ENCODE results near the gene PHLDB2. TPM values are rescaled to one million over a fixed set of nuclear protein-coding genes. Genes with fewer than 3 reads are reported as not detected.

The PHLDB2 gene
- total RNA-seq, 2 experiments from 2014 or later = 1.2 to 2.4 TPM

DNA sequence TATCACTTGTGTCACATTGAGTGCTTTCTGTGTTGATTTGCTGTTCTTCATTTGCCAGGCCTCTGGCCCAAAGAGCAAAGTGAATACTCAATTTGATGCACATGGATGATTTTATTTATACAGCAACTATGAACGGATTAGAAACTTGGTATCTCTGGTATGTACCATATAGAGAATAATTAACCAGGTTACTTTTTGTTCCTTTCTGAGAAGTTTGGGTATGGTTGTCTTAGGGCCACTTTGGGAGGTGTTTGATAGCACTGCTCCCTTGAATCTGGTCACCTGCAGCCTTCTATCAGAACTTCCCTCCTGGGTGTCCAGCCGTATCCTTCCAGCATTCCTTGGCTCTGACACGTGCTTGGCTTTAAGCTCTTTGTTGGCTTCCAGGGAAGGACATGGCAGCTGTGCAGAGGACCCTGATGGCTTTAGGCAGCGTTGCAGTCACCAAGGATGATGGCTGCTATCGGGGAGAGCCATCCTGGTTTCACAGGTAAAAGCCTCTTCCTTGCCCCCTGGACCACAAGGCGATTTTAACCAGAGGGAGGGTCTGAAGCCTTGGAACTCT lies 152.4 kb downstream of the PHLDB2 start:
- TF ChIP-seq, protein P1, sequence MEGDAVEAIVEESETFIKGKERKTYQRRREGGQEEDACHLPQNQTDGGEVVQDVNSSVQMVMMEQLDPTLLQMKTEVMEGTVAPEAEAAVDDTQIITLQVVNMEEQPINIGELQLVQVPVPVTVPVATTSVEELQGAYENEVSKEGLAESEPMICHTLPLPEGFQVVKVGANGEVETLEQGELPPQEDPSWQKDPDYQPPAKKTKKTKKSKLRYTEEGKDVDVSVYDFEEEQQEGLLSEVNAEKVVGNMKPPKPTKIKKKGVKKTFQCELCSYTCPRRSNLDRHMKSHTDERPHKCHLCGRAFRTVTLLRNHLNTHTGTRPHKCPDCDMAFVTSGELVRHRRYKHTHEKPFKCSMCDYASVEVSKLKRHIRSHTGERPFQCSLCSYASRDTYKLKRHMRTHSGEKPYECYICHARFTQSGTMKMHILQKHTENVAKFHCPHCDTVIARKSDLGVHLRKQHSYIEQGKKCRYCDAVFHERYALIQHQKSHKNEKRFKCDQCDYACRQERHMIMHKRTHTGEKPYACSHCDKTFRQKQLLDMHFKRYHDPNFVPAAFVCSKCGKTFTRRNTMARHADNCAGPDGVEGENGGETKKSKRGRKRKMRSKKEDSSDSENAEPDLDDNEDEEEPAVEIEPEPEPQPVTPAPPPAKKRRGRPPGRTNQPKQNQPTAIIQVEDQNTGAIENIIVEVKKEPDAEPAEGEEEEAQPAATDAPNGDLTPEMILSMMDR (IDR thresholded peaks at IDR 0.05) = no peak
- ChIA-PET POLR2A (no interaction called here), CTCF (interaction anchor here (7.8 to 8.4 kb wide), 2 partner anchors 16 to 295 kb away, joined by 122 to 477 read pairs; partner anchors contain the start of gene TAGLN3)
- peaks cover 15% of the 10 kb centered on the region for H3K4me1 Mint-ChIP-seq (ENCODE audit: low read depth)
- no peaks in the 10 kb centered on the region for H3K27me3 Mint-ChIP-seq
- no peaks in the 10 kb centered on the region for H3K36me3 Mint-ChIP-seq (ENCODE audit: low read depth)
- H3K27ac Mint-ChIP-seq = no peak overlapping the region
- ATAC-seq = no peak
- H3K4me3 Mint-ChIP-seq = no peak overlapping the region
- intact Hi-C loops (cut with micrococcal nuclease) = no loop called here
- no peaks in the 10 kb centered on the region for H3K9me3 Mint-ChIP-seq
- no peak for DNase-seq

DNA sequence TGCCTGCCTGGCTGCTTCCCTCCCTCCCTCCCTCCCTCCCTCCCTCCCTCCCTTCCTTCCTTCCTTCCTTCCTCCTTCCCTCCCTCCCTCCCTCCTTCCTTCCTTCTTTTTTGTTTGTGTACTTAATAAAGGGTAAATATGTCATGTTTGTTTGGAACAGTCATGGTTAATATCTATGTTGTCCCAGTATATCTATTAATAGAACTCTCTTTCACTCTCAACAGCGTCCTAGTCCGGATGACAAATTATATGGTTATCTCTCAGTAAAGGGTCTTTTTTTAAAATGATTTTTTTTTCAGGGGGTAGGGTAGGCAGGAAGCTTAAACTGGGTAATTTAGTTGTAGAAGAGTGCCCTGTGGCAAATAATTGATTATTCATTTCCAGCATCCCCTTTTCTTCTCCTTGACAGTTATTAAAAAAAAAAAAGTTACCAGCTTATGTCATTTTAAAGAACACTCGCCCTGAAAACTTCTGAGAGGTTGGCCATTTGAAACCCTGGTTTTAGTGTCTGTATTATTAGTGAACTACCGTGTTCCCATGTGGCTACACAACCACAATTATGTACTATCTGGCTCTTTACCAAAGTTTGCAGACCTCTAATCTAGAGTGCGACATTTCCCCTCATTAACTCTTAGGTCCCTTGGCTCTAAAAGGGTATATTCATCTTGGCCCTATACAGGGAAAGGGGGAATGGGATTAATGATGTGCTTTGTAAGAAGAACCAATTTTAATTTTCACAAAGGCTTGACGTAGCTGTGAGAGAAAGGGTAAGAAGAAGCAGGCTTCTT lies 153.3 kb downstream of the PHLDB2 start:
- peak overlapping the region; percentile 39 for H3K27ac Mint-ChIP-seq
- no peaks in the 10 kb centered on the region for H3K27me3 Mint-ChIP-seq
- ChIA-PET POLR2A (interaction anchor here (1.1 to 2.1 kb wide), 2 partner anchors 8 to 295 kb away, joined by 3 to 9 read pairs; no protein-coding TSS in a partner anchor), CTCF (interaction anchor here (0.8 to 8.4 kb wide), 20 partner anchors 10 to 345 kb away, joined by 3 to 477 read pairs (median 12); partner anchors contain the start of genes ABHD10 and TAGLN3)
- H3K4me1 Mint-ChIP-seq (ENCODE audit: low read depth) = peaks cover 21% of the 10 kb centered on the region
- no peaks in the 10 kb centered on the region for H3K9me3 Mint-ChIP-seq
- no peaks in the 10 kb centered on the region for H3K36me3 Mint-ChIP-seq (ENCODE audit: low read depth)
- intact Hi-C loops (cut with micrococcal nuclease) = no loop called here
- DNase-seq (no peak), ATAC-seq (no peak)
- TF ChIP-seq, protein P1 (IDR thresholded peaks at IDR 0.05) = no peak
- no peak overlapping the region for H3K4me3 Mint-ChIP-seq

DNA sequence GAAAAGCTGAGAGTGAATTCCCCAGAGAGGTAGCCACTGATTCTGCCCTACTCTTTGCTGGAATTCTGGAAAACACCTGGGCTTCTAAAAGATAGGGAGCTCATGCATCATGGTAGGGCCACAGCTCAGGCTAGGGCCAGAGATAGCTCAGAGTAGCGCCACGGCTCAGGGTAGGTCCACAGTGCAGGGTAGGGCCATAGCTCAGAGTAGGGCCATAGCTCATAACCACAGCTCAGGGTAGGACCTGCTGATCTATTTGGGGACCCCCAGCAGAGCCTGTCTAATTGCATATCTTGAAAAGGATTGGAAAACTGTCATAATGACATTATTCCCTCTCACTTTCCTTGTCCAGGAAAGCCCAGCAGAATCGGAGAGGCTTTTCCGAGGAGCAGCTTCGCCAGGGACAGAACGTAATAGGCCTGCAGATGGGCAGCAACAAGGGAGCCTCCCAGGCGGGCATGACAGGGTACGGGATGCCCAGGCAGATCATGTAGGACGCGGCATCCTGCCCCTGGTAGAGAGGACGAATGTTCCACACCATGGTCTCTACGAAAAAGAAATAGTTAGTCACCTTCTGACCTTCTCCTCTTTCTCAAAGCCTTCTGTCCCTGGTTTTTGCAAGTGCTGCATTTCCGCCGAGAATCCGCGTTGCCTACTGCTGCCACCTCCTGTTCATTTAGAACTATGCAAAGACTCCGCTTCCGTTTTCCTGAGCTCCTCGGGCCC lies 154.2 kb downstream of the PHLDB2 start:
- TF ChIP-seq, protein P1 (IDR thresholded peaks at IDR 0.05) = peak; percentile 86
- intact Hi-C loops (cut with micrococcal nuclease) = loop anchor here (1.0 kb wide), 1 partner anchor 24 kb away; no protein-coding TSS in a partner anchor
- Mint-ChIP-seq H3K4me3 (no peak overlapping the region), H3K27me3 (no peaks in the 10 kb centered on the region), H3K27ac (peak overlapping the region; percentile 43), H3K9me3 (no peaks in the 10 kb centered on the region), H3K36me3 (ENCODE audit: low read depth) (no peaks in the 10 kb centered on the region), H3K4me1 (ENCODE audit: low read depth) (peaks cover 21% of the 10 kb centered on the region)
- ATAC-seq (peak; percentile 93), DNase-seq (peak; percentile 83)
- ChIA-PET POLR2A (interaction anchor here (1.1 to 2.1 kb wide), 4 partner anchors 9 to 296 kb away, joined by 3 to 9 read pairs (median 4); partner anchors contain the start of gene ABHD10), CTCF (interaction anchor here (0.6 to 8.4 kb wide), 50 partner anchors 10 to 360 kb away, joined by 3 to 477 read pairs (median 5); partner anchors contain the start of genes ABHD10, PHLDB2, TAGLN3 and TMPRSS7)

DNA sequence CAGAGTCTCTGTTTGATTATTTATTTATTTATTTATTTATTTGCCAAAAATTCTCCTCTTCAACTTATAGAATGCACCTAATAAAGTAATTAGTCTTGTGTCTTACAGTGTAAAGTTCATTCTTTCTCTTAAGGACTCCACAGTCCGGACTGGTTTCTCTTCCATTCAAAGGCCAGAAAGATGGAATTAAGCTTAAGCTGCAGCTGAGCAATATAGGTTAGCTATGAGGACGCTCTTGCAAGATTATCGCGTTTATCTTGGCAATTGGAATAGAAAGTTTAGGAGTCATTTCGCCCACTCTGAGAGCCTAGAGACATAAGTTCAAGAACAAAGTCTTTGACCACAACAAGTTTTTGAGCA lies 154.7 kb downstream of the PHLDB2 start:
- POLR2A ChIA-PET = interaction anchor here (1.1 to 2.1 kb wide), 3 partner anchors 10 to 35 kb away, joined by 3 to 9 read pairs (median 5); partner anchors contain the start of gene ABHD10
- peaks cover 21% of the 10 kb centered on the region for H3K4me1 Mint-ChIP-seq (ENCODE audit: low read depth)
- ATAC-seq (no peak), DNase-seq (no peak)
- intact Hi-C loops (cut with micrococcal nuclease) = loop anchor here (1.0 kb wide), 1 partner anchor 24 kb away; no protein-coding TSS in a partner anchor
- H3K9me3 Mint-ChIP-seq = no peaks in the 10 kb centered on the region
- H3K27me3 Mint-ChIP-seq = no peaks in the 10 kb centered on the region
- no peaks in the 10 kb centered on the region for H3K36me3 Mint-ChIP-seq (ENCODE audit: low read depth)
- CTCF ChIA-PET = interaction anchor here (0.6 to 8.4 kb wide), 49 partner anchors 9 to 361 kb away, joined by 3 to 477 read pairs (median 5); partner anchors contain the start of genes ABHD10, PHLDB2, TAGLN3 and TMPRSS7
- no peak overlapping the region for H3K27ac Mint-ChIP-seq
- H3K4me3 Mint-ChIP-seq = no peak overlapping the region
- TF ChIP-seq, protein P1 (IDR thresholded peaks at IDR 0.05) = no peak

All from activated CD8-positive, alpha-beta T cell treated with anti-CD3 and anti-CD28 coated beads for 36 hours (primary cell).